GM19468 (cell line): Measurements from ENCODE around the gene GBX2.

Experiments used
- ATAC-seq: cut with Tn5 transposase; IDR thresholded peaks from one replicate; pipeline ENCODE4 v1.9.1; 2021; ENCODE audit warnings: mild to moderate bottlenecking, moderate library complexity, moderate number of reproducible peaks; ENCODE audit not compliant: unreplicated experiment; ENCODE audit errors: extremely low read depth

GBX2 gene

GRCh38 chr2:236121546-236121945, 46.6 kb downstream of the GBX2 start:
- ATAC-seq, result no peak

- no peak for ATAC-seq
Observed at GRCh38 chr2:236120829-236121228, 47.4 kb downstream of the GBX2 start.

- ATAC-seq, result no peak
Observed at GRCh38 chr2:236120141-236120601, 48.0 kb downstream of the GBX2 start.

- ATAC-seq, result no peak
Observed at GRCh38 chr2:236119476-236119875, 48.7 kb downstream of the GBX2 start.

- ATAC-seq, result no peak
Observed at GRCh38 chr2:236119003-236119402, 49.2 kb downstream of the GBX2 start.

GRCh38 chr2:236117861-236118269, 50.3 kb downstream of the GBX2 start:
- ATAC-seq, result no peak

GRCh38 chr2:236117401-236117800, 50.8 kb downstream of the GBX2 start:
- no peak for ATAC-seq
